ENCODE results near the gene CWF19L1.
A peak's percentile ranks its signal among the peaks of the same experiment; 100 is the strongest.

Gene CWF19L1

DNA sequence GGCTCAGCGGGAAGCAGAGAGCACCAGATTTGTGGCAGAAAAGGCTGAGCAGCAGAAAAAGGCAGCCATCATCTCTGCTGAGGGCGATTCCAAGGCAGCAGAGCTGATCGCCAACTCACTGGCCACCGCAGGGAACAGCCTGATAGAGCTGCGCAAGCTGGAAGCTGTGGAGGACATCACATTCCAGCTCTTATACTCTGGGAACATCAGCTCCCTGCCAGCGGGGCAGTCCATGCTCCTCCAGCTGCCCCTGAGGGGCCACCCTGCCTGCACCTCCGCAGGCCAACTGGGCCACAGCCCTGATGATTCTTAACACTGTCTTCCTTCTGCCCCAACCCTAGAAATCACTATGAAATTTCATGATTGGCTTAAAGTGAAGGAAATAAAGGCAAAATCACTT lies 18.6 kb downstream of the CWF19L1 start:
- no peak for DNase-seq

DNA sequence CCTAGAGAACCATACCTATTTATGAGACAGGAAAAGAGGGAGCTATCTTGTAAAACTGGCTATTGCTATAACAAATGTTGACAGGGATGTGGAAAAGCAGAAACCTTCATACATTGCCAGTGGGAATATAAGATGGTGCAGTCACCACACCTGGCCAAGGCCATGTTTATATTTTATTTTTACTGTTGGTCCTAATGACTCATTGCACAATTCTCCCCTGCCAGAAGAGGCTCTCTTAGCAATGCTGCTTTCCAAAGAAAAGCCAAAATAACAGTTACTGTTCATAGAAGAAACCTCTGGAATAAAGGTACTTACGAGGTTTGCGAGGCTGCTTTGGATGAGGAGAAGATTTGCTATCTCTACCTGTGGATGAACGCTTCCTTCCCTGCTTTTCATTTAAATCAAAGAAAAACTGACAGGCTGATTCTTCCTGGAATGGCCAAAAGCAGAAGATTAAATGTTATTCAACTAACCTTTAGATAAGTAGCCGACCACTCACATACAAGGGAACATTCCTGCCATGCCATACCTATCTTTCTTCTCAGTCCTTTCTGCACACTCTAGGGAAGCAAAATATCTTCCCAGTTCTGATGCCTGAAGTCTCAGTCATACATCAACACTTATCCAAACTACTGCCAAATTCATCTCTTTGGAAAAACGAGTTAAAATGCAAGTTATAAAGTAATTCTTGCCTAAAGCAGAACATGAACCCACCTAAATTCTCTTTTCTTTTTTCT lies 21.8 kb downstream of the CWF19L1 start:
- no peak for DNase-seq

DNA sequence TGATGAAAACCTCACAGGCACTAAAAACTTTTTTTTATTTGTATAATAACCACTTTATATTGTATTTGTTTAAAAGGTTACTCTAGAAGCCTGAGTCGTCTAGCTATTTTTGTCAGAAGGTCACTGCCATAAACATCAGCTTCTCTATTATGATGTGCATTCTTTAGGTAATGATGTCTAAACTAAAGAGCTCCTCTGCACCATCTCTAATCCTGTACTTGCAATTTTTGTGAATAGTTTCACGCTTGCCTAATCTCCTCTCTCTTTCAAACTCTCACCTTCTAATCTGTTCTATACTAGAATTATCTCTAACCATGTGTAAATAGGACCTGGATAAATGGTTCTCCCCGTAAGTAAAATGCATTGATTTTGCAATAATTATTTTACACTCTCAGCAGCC lies 27.6 kb downstream of the CWF19L1 start:
- no peak for DNase-seq

DNA sequence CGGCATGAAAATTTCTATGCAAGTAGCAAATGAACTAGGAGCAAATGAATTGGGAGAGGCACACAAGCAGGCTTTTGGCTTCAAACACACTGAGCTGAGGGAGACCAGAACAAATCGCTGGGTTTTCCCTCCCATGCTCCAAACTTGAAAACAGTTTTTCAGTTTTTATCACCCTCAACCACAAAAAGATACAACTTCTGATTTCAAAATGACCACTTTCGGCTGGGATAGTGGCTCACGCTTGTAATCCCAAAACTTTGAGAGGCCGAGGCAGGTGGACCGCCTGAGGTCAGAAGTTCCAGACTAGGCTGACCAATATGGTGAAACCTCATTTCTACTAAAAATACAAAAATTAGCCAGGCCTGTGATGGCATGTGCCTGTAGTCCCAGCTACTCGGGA lies 29.0 kb downstream of the CWF19L1 start:
- no peak for DNase-seq

DNA sequence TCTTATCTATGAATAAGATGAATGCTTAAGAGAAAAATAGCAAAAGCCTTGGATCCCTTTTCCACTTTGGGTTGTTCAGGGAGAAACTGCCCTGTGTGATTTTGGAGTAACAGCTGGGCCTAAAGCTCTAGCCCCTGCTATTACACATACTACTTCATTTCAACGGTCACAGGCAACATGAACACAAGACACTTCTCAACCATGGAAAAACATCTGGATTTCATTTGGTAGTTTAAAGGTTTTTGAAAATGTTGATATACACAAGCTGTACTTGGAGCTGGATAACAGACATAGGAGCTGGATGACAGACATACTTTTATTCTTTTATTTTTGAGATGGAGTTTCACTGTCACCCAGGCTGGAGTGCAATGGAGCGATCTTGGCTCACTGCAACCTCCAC lies 35.3 kb downstream of the CWF19L1 start:
- no peak for DNase-seq

DNA sequence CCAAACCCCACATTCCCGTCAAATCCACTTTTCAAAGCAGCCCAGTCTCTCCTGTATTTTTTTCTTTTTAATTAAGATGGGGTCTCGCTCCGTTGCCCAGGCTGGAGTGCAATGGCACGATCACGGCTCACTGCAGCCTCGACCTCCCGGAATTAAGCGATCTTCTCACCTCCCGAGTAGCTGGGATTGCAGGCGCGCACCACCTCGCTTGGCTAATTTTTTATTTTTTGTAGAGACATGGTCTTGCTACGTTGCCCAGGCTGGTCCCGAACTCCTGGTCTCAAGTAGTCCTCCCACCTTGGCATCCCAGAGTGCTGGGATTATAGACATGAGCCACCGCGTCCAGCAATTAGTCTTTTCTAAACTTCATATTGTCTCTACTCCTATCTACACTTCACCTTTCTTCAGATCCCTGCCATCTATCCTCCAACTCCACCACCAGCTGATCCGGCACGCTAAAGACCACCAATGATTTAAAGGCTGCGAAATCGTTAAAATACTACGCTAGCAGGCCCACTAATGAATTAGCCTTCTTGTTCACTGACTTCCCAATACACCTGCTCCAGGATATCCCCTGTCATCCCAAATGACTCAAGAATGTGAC lies 37.5 kb downstream of the CWF19L1 start:
- DNase-seq, result no peak

DNA sequence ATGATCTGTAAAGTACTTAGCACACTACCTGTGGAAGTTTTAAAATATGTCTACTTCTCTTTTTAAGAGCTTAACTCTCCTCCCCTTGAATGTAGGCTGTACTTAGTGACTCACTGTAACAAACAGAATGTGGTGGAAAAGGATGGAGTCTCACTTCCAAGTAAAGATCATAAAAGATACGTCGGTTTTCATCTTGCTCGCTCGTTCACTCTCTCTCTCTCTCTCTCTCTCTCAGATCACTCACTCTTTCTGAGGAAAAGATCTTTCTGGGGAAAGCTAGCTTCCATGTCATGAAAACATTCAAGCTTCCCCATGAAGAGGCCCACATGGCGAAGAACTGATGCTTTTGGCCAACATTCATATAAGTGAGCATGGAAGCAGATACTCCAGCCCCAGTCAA lies 43.6 kb downstream of the CWF19L1 start:
- no peak for DNase-seq

DNA sequence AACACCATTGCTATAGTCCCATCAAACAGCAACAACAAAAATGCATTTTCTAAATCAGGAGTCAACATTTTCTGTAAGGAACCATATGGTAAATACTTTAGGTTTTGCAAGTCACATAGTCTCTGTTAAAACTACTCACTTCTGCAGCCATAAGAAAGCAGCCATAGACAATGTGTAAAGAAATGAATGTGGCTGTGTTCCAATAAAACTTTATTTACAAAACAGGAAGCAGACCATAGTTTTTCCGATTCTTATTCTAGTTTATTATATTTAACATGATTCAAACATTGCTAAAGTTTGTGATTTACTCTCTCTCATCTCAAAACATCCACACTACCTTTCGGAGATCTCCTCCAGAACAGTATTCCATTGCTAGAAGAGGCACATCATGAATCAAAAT lies 44.9 kb downstream of the CWF19L1 start:
- no peak for DNase-seq

DNA sequence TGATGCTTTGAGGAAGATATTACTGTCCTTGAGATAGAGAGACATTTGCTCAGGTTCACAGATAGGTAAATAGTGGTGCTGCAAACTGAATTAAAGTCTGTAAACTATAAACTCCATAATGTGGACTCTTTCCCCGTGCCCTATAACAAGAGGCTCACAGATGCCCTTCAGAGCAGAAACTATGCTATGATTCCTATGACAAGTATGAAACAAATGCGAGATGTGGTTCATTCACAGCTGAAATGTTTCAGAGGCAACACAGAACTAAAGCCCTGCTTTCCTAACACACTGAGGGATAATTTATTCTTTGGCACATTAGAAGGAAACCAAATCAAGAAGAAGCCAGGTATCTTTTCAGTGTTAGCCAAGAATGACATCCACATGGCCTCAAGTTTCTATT lies 51.4 kb downstream of the CWF19L1 start:
- DNase-seq, result no peak

DNA sequence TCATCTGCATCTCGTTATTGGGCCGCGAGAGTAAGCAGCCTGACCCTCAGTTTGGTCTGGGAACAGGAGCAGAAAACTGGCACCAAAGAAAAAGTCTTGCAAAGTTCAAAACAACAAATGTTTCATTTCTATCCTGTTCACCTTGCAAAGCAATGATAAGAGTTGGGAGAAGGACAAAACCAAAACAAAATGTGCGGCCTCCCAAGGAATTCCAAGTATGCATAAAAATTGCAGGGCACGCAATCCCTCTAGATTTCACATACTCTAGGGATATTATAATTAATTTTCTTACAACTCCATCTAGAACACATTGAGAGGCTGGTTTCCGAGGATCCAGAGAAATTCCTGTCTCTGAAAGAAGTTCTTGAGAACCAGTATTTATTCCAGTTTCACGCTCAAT lies 58.1 kb downstream of the CWF19L1 start:
- DNase-seq, result no peak

DNA sequence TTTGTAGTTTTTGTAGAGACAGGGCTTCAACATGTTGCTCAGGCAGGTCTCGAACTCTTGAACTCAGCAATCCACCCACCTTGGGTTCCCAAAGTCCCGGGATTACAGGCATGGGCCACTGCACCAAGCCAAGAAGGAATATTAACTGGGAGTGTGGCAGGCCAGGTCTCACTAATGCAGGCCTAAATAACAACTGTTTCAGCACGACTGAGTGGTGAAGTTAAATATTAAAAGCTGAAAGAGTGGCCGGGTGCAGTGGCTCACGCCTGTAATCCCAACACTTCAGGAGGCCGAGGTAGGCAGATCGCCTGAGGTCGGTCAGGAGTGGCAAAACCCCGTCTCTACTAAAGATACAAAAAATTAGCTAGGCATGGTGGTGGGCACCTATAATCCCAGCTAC lies 59.2 kb downstream of the CWF19L1 start:
- no peak for DNase-seq

DNA sequence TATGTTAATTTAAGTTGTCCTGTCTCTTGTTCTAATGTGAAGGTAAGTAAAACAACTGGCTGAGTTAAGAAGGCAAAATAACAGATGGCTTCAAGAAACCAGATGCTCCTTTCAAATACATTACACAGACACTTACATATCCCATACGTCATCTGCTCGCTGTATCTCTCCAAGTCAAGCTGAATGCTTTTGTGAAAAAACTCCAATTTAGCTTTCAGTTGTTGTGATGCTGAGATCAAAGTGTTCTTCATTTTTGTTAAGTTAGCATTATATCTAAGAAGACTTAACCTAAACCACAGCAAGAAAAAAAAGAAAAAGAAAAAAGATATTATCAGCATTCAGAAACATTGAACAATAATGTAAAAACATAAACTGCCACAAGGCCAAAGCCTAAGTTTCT lies 63.1 kb downstream of the CWF19L1 start:
- DNase-seq, result no peak

DNA sequence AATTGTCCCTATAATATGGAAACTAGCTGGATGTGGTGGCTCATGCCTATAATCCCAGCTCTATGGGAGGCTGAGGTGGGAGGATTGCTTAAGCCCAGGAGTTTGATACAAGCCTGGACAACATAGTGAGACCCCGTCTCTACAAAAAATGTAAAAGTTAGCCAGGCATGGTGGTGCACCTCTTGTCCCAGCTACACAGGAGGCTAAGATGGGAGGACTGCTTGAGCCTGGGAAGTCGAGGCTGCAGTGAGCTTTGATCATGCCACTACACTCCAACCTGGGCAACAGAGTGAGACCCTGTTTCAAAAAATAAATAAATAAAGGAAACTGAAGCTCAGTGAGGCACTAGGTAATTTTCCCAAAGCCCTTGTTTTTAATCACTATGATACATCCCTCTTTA lies 65.9 kb downstream of the CWF19L1 start:
- DNase-seq, result no peak

DNA sequence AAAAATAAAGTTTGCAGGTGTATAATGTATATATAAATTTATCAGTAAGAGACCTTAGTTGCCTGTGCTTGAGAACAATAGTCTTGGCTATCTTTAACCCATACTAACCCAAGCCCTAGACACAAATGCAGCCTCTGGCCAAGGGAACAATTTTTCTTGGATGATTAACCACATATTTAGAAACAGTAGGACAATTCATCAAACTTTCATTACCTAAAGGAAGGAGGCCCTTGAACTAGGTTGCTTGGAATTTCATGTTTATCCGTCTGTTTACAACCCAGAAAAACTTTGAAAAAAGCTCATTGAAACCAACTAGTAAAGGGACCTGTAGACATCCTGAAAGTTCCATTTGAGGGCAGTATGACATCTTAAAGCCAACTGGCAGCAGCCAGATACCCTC lies 72.7 kb downstream of the CWF19L1 start:
- DNase-seq, result no peak

DNA sequence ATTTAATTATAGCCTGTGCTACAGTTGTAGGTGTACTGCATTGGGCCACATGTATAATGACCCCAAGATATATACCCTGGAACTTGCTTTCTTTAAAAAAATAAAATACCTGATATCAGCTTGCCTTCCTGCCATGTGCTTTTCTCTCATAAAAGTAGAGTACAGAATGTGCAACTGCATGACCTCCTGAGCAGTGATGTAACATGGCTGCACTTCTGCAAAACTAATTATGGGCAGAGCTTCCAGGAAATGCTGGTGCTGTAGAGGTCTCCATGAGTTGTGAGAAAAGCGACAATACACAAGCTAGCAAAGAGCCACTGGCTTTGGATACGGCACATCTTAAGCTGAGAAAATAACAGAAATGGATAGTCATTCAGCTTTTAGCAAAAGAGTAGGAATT lies 75.1 kb downstream of the CWF19L1 start:
- no peak for DNase-seq

DNA sequence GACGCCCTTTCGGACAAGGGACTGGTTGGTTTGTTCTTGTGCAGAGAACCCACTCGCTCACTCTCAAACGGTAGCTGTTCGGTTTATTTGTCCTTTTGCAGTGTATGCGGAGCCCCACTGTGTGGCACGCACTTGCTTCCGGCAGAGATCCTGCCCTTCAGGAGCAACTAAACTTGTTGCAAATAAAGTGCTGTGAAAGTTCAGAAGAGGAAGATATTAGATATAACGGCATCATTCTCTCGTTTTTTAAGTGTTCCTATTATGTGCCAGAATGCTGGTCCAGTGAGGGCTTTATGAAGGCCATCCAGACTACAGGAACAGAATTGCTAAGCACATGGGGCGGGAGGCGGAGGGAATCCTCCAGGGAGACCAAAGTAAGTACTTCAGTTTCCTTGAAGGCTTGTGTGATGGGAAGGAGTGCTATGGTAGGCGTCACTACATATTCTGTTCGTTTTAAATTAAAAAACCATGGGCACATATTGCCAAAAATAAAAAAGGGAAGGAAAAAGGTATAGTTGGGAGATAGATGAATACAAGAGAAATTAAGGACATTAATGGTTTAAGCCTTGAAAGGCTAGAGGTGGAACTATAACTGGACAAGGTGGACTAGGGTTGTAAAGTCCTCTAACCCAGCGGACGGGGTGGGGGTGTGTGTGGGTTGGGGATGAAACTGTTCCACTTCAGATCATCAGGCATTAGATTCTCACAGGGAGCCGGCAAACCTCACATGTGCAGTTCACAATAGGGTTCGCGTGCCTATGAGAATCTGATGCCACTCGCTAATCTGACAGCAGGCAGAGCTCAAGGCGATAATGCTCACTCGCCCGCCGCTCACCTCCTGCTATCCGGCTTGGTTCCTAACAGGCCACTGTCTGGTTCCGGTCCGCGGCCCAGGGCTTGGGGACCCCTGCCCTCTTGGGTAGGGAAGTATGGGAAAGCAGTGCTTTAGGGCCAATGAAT lies 80.9 kb downstream of the CWF19L1 start:
- DNase-seq, result peak; percentile 8

DNA sequence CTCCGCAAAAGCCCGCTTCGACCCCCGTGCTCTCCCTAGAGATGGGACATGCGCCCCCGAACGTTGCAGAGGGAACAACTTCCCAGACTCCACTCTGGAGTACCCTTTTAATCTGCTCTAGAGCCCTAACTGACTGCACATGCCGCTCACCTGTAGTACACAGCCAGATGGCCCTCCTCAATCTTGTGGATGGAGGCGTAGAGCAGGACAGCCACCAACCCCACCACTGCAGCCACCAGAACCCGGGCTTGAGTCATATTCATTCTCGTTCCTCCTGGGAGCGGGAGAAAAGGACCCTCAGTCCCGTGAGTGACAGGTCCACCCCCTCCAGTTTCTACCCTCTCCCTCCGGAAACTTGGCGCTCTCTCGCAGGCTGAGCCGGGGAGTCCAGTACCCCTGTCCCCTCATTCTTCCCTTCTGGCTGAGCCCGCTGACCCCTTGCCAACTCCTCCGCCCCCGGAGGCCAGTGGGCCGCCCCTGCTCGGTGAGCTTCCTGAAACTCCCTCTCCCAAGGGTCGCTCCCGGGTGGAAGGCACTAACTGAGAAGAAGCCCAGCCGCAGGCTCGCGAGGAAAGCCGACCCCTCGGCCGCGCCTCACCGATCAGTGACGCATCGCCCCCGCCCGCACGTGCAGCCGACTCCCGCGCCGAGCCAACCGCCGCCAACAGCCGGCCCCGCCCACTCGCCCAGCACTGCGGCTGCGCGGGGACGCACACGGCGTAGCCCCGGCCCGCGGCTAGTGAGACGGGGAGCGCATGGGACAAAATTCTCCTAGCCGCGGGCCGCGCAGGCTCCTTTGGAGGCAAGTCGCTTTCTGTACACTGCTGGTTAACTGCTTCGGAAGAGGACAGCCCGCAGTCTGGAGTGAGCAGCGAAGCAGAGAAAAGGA lies 81.8 kb downstream of the CWF19L1 start, which contains the start of gene ERLIN1:
TSS of gene ERLIN1 (minus strand) at position 666 of the 889 bp plus-strand sequence. CDS start at position 263, 403 bp downstream.
- DNase-seq, result peak; percentile 94

DNA sequence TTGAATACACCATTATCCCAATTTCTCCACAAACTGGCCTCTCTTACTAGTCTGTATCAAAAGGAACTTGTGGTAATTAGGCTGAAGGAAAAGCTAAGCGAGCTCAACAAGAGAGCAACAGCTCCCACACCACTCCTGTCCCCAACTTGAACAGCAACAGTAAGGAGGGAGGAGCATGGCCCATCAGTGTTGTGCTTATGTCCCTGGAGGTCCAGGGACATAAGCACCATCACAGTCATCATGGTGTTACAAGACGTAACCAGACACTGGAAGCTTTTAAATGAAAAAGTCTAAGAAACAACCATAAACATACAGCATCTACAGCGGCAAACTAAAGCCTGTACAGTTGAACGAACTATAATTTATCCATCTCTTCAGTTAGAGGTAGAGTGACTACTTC lies 82.6 kb downstream of the CWF19L1 start:
- DNase-seq, result no peak

DNA sequence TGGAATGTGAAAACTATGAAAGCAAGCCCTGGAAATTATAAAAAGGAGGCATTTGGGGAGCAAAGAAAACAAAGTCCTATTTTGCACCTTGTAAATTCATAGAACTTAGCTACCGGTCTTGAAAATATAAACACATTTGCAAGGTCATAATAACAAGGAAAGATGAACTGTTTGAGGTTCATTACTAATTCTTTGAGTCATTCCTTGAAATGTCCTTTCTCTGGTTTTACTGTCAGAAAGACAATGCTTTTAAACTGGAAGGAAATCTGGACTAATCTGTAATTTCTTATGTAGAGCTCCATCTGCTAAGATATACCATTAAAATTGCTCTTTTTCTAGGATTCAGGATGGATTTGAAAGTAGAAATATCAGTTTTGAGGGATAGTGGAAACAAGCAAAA lies 83.0 kb downstream of the CWF19L1 start:
- DNase-seq, result no peak

DNA sequence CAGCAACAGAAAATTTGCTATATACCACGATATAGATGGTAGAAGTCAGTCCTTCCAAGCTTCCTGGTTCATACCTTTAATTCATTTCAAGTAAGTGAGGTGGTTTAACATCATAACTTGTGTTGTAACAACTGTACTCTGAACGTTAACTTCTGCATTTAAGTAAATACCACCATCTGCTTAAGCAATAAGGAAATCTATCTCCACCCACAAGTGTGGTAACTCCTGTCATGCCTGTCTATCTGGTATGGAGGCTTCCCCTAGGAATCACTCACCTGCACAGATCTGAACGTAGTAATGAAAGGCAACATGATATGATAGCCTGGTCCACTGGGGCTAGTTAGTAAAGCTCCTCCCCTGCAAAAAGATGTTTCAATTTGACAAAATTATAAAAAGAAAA lies 84.0 kb downstream of the CWF19L1 start:
- DNase-seq, result no peak

DNA sequence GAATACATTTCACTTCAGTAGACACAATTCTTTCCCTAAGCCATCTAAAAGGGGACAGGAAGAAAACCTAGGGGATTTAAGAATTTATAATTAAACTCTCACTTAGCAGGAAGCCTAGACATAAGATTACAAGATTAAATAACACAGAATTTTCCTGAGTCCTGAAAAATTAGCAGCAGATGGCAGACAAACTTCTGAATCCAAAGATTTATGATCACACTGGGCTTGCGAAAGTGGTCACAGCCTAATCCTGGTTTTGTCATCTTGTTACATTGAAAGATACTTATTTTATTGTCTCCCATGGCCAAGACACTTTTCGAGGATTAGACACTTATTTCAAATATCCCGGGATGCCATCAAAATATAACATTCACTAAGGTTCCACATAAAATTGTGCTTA lies 84.5 kb downstream of the CWF19L1 start:
- no peak for DNase-seq

Data from CD4-positive, alpha-beta T cell treated with Interleukin-17A for 4 hours (primary cell).